HTR-8/SVneo (cell line): Measurements from ENCODE around the gene RAD51D.
"Not testable (repeated sequence)": the region's sequence is repeated elsewhere in the genome, so short reads cannot be mapped to it uniquely, and the experiment has no call there.

Experiments
- DNase-seq: peaks from one replicate; pipeline ENCODE4 v3.0.0; 2011; ENCODE audit warnings: low spot score, mixed read lengths; ENCODE audit not compliant: insufficient read length
- FAIRE-seq: peaks from 2 replicates; lab custom pipeline; 2011; peaks lifted over from hg19 to GRCh38; lab: Jason Lieb, UNC

The RAD51D gene

DNA sequence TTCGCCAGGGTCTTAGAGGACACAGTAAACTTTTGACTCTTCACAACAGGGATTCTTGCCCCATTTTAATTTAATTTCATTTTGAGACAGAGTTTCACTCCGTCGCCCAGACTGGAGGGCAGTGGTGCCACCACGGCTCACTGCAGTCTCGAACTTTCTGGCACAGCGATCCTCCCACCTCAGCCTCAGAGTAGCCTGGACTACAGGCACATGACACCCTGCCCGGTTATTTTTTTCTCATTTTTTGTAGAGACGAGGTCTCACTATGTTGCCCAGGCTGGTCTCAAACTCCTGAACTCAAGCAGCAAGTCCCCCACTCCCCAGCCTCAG, 22.8 kb upstream of the RAD51D start:
- no peak for FAIRE-seq
- no peak for DNase-seq

DNA sequence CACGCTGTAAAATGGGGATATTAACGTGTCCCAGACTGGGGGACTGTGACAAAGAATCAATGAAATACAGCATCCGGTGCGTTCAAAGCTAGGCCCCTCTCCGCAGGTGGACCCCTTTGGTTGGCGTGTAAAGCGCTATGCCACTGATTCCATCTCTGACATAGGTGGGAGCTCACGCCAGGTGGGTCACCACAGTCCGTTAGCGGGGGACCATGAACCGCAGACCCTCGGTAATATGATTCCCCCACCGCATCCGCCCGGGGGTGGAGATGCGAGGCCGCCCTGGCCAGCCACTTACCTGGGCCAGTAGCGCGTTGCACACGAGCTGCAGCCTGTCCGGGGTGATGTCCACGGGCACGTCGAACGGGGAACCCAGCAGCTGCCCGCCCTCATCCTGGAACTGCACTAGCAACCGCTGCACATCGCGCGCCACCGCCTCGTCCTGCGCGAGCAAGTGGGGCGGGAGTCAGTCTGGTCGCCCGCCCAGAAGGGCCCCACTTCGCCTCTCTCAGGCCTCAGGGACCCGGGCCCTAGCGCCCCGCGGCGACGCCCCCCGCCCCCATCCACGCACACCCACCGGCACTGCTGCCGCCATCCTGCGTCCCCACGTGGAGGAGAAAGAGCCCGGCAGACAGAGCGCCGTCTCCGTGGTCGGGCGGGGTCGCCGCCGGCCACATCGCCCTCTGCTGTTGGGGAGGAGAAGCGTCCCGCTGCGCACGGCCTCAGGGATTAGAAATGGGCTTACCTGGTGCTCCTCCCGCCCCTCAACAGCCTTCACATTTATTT, 22.2 kb upstream of the RAD51D start, which contains the start of gene NLE1:
NLE1 (minus strand) TSS at position 623 of the 786 bp plus-strand sequence; CDS start at position 595, 28 bp downstream.
- peak; percentile 69 for FAIRE-seq
- DNase-seq: peak; percentile 90

DNA sequence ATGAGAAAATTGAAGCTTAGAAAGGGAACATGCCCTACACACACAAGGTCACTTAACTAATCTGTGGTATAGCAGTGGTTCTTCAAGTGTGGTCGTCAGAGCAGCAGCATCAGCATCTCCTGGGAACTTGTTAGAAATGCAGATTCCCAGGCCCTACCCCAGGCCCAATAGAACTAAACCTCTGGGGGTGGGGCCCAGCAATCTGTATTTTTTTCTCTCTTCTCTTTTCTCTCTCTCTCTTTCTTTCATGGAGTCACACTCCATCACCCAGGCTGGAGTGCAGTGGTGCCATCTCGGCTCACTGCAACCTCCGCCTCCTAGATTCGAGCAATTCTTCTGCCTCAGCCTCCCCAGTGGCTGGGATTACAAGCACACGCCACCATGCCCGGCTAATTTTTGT, 18.6 kb upstream of the RAD51D start:
- FAIRE-seq (no peak), DNase-seq (no peak)

GRCh38 chr17:35135322-35135721, 15.7 kb upstream of the RAD51D start:
- FAIRE-seq: no peak

GRCh38 chr17:35132816-35133550, 13.3 kb upstream of the RAD51D start:
- no peak for DNase-seq
- FAIRE-seq: no peak

More at GRCh38 chr17:35135322-35135721, 15.7 kb upstream of the RAD51D start:
- DNase-seq: no peak

- DNase-seq: no peak
- FAIRE-seq: no peak
Measured at GRCh38 chr17:35132099-35132498, 12.4 kb upstream of the RAD51D start.

DNA sequence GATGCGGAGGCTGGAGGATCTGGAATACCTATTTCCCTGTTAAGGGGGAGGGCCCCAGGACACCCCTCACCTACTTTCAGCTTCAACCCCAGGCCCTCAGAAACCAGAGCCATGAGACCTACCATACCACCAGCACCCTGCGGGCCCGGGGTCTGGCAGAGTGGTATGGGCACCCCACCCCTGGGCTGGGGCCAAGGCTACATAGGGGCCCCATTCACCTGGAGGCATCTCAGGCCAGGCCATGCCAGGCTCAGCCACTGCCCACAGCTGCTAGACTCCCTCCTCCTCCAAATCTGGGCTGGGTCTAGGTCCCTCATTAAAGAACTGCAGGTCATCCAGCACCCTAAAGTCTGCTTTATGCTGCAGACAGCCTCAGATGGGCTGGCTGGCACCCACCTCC, 10.7 kb upstream of the RAD51D start:
- FAIRE-seq: no peak
- no peak for DNase-seq

DNA sequence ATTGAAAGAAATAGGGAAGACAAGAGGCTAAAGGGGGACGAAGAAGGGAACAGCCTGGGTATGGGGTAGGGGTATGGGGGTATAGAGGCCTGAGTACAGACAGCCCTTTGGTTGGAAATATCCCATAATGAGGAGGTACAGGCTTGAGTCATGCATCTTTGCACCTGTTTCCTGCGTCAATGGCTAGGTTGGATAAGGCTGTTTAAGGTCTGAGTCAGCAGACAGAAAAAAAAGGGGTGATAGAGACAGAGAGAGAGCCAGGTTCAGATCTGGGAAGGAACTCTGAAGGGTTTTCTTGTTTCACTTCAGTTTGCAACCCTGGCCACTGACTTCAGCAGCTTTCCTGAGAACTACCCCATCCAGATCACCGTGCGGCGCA, 10.3 kb upstream of the RAD51D start:
- FAIRE-seq (peak; percentile 33), DNase-seq (no peak)

DNA sequence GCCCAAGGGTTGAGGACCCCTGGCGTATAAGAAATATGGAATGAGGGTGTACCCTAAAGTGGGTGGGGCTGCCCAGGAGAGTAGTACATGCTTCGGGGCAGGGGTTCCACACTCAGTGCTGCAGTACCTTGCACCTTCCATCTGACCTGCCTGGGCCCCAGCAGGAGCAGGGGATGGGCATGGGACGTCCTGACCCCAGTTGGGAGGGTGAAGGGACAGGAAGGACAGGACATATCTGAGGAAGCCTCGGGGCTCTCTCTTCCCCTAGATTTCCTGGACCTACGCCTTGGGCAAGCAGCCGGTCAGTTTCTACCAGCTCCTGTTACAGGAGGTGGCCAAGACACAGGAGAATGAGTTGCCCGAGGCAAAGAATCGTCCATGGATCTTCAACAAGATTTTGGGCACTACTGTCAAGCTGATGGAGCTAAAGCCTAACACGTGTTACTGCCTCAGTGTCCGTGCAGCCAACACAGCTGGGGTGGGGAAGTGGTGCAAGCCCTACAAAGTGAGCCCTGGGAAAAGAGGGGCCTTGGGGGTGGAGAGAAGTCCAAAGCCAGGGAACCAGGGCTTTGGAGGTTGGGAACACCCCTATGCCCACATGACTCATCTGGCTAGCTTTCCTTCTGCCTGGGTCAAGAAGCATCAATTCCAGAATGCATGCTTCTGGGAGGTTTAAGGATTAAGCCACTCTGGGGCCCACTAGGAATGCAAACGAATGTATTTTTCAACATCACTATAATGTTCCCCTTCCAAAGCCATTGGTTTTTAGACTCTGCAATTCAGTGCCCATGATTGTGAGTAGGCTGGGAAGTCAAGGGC, 9.7 kb upstream of the RAD51D start:
- FAIRE-seq (no peak), DNase-seq (no peak)

DNA sequence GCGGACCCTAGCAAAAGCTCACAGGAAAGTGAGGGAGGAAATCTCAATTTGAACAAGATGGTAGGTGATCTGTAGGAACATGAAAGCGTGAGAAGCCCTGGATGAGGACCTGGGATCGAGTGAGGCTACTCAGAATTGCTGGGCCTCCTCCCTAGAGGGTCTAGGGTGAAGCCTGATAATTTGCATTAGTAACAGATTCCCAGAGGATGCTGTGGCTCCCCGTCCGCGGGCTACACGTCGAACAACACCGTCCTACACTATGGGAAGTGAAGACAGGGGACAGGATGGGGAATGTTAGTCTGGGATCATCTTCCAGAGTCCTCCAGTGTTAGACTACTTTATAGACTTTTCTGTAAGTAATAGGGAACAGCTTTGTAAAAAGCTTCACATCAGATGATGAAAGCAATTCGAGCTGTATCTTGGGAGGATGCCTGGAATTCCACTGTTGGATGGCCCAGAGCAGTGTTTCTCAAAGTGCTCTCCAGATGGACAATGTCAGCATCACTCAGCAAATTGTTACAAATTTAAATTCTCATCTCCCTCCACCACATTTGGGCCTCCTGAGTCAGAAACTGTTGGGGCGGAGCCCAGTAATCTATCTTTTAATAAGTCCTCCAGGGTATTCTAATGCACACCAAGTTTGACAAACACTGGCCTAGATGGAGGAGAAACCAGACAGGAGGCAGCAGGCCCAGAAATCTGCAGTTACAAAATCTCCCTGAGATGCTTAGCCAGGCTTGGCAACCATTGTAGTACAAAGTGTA, 8.3 kb upstream of the RAD51D start:
- FAIRE-seq (no peak), DNase-seq (no peak)

- no peak for DNase-seq
- FAIRE-seq: no peak
Measured at GRCh38 chr17:35121315-35121714, 1.7 kb upstream of the RAD51D start, which contains the start of gene FNDC8. Gene FNDC8 (plus strand): TSS chr17:35121615. CDS start chr17:35121694, 79 bp downstream.

DNA sequence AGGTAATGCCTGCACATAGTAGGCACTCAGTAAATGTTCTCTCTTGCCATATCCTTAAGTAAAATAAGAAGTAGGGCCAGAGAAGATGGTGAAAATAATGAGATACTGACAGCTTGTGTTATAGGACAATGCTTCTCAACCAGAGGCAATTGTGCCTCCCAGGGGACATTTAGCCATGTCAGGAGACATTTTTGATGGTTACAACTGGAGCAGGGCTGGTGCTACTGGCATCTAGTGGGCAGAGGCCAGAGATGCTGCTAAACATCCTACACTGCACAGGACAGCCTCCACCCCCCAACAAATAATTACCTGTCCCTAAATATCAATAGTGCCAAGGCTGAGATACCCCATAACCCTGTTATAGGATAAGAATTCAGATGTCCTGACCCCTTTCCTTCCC, 1.7 kb downstream of the RAD51D start:
- FAIRE-seq (no peak), DNase-seq (no peak)

GRCh38 chr17:35116845-35117244, 2.8 kb downstream of the RAD51D start:
- DNase-seq: no peak

GRCh38 chr17:35110791-35111190, 8.9 kb downstream of the RAD51D start:
- not testable (repeated sequence) for DNase-seq, FAIRE-seq

More at GRCh38 chr17:35116845-35117244, 2.8 kb downstream of the RAD51D start:
- FAIRE-seq: no peak

DNA sequence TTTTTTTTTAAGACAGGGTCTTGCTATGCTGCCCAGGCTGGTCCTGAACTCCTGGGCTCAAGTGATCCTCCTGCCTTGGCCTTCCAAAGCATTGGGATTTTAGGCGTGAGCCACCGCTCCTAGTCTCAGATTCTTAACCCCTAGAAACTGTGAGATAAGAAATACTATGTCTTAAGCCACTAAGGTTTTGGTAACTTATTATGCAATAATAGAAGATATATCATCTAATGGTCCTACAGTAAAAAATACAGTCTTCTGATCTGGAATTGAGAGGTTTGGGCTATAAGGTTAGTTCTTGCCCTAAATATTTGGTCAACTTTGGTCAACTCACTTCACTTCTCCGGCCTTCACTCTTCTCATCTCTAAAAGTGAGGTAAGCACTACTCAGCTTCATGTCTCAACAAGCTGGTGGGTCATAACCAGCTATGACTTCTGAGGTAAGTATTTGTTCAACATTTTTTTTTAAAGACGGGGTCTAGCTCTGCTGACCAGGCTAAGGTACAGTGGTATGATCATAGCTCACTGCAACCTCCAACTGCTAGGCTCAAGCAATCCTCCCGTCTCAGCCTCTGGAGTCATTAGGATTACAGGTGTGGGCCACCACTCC, 14.7 kb downstream of the RAD51D start:
- DNase-seq: no peak
- no peak for FAIRE-seq

DNA sequence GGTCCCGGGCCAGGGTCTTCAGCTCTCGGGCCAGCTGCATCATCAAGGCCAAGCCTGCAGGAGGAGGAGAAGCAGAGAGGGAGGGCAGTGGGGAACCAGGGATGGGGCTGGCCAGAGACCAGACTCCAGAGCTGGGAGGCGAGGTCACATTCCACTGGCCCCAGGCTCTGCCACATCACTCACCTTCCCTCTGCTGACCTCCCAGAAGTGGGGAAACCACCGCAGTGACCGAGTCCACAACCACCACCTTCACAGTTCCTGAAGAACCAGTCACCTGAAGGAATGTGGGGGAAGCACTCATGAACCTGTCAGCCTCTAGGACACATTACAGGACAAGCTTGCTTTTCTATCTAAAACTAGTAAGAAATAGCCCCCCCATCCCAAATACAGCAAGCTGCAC, 16.4 kb downstream of the RAD51D start:
- FAIRE-seq: no peak

GRCh38 chr17:35101725-35102124, 17.9 kb downstream of the RAD51D start:
- no peak for FAIRE-seq
- DNase-seq: no peak

More for the DNA sequence above, 16.4 kb downstream of the RAD51D start:
- no peak for DNase-seq

GRCh38 chr17:35101036-35101435, 18.6 kb downstream of the RAD51D start:
- FAIRE-seq (no peak), DNase-seq (no peak)

GRCh38 chr17:35099908-35100307, 19.8 kb downstream of the RAD51D start:
- DNase-seq (no peak), FAIRE-seq (no peak)
